Measurements from ENCODE around the gene PRLR.

Gene PRLR

GRCh38 chr5:35031276-35031675, 199.0 kb downstream of the PRLR start:
- no peak for TF ChIP-seq CTCF (IDR thresholded peaks at IDR 0.05; ENCODE audit: low read depth, low read length, missing control alignments)
- no peak for DNase-seq (ENCODE audit: low read depth)
- in situ Hi-C loops (cut with HindIII; ENCODE audit: low sequenced_read_pairs): no loop called here
- H3K4me3 ChIP-seq (ENCODE audit: low read depth, low read length): no peak overlapping the region

GRCh38 chr5:35030426-35031100, 199.7 kb downstream of the PRLR start:
- in situ Hi-C loops (cut with HindIII; ENCODE audit: low sequenced_read_pairs): no loop called here
- no peak for DNase-seq (ENCODE audit: low read depth)
- H3K4me3 ChIP-seq (ENCODE audit: low read depth, low read length): no peak overlapping the region
- no peak for TF ChIP-seq CTCF (IDR thresholded peaks at IDR 0.05; ENCODE audit: low read depth, low read length, missing control alignments)

GRCh38 chr5:35029333-35029732, 201.0 kb downstream of the PRLR start:
- no peak for TF ChIP-seq CTCF (IDR thresholded peaks at IDR 0.05; ENCODE audit: low read depth, low read length, missing control alignments)
- in situ Hi-C loops (cut with HindIII; ENCODE audit: low sequenced_read_pairs): no loop called here
- peak; percentile 43 for DNase-seq (ENCODE audit: low read depth)
- H3K4me3 ChIP-seq (ENCODE audit: low read depth, low read length): no peak overlapping the region

- no peak for DNase-seq (ENCODE audit: low read depth)
- TF ChIP-seq CTCF (IDR thresholded peaks at IDR 0.05; ENCODE audit: low read depth, low read length, missing control alignments): no peak
- in situ Hi-C loops (cut with HindIII; ENCODE audit: low sequenced_read_pairs): no loop called here
- no peak overlapping the region for H3K4me3 ChIP-seq (ENCODE audit: low read depth, low read length)
Observed at GRCh38 chr5:35026941-35027340, 203.3 kb downstream of the PRLR start.

GRCh38 chr5:35026280-35026840, 203.9 kb downstream of the PRLR start:
- TF ChIP-seq CTCF (IDR thresholded peaks at IDR 0.05; ENCODE audit: low read depth, low read length, missing control alignments): no peak
- in situ Hi-C loops (cut with HindIII; ENCODE audit: low sequenced_read_pairs): no loop called here
- no peak for DNase-seq (ENCODE audit: low read depth)
- H3K4me3 ChIP-seq (ENCODE audit: low read depth, low read length): no peak overlapping the region

GRCh38 chr5:35024911-35025510, 205.3 kb downstream of the PRLR start:
- no peak for DNase-seq (ENCODE audit: low read depth)
- no peak overlapping the region for H3K4me3 ChIP-seq (ENCODE audit: low read depth, low read length)
- in situ Hi-C loops (cut with HindIII; ENCODE audit: low sequenced_read_pairs): no loop called here
- TF ChIP-seq CTCF (IDR thresholded peaks at IDR 0.05; ENCODE audit: low read depth, low read length, missing control alignments): no peak

All from astrocyte of the cerebellum (primary cell).